WI38 (cell line): ENCODE results near the gene PGAM2.

Source experiments
- H3K4me3 ChIP-seq: 2 replicates; pipeline ENCODE4 v1.5.1; 2011; ENCODE audit warnings: low read depth, mild to moderate bottlenecking, control low read depth, low read length
- TF ChIP-seq, protein P1 (sequence below): IDR thresholded peaks from 2 replicates; pipeline ENCODE4 v1.5.1; 2012; ENCODE audit warnings: low read depth, mild to moderate bottlenecking, control low read depth, low read length

Gene PGAM2

DNA sequence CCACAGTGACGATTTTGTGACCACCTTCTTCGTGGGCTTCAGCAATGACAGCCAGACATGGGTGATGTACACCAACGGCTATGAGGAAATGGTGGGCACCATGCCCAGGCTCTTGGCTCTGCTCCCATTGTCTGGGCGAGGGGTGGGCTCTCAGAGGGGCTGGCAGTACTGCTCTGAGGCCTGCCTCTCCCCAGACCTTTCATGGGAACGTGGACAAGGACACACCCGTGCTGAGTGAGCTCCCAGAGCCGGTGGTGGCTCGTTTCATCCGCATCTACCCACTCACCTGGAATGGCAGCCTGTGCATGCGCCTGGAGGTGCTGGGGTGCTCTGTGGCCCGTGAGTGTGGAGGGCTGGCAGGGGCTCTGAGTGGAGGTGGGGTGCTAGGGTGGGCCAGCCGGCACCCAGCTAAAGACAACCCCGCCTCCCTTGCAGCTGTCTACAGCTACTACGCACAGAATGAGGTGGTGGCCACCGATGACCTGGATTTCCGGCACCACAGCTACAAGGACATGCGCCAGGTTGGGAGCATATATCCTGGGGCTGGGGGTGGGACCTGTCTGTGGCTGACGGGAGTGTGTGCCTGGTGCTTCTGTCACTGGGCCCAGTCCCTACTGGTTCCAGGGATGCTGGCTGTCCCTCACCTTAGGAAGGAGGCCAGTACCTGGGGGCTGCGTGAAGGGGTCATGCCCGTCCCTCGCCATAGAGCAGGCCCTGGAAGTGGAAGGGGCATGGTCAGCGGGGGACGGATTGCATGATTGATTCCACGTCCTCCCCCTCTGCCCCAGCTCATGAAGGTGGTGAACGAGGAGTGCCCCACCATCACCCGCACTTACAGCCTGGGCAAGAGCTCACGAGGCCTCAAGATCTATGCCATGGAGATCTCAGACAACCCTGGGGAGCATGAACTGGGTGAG lies 45.6 kb upstream of the PGAM2 start:
- TF ChIP-seq, protein P1, sequence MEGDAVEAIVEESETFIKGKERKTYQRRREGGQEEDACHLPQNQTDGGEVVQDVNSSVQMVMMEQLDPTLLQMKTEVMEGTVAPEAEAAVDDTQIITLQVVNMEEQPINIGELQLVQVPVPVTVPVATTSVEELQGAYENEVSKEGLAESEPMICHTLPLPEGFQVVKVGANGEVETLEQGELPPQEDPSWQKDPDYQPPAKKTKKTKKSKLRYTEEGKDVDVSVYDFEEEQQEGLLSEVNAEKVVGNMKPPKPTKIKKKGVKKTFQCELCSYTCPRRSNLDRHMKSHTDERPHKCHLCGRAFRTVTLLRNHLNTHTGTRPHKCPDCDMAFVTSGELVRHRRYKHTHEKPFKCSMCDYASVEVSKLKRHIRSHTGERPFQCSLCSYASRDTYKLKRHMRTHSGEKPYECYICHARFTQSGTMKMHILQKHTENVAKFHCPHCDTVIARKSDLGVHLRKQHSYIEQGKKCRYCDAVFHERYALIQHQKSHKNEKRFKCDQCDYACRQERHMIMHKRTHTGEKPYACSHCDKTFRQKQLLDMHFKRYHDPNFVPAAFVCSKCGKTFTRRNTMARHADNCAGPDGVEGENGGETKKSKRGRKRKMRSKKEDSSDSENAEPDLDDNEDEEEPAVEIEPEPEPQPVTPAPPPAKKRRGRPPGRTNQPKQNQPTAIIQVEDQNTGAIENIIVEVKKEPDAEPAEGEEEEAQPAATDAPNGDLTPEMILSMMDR: no peak
- no peak overlapping the region for H3K4me3 ChIP-seq

DNA sequence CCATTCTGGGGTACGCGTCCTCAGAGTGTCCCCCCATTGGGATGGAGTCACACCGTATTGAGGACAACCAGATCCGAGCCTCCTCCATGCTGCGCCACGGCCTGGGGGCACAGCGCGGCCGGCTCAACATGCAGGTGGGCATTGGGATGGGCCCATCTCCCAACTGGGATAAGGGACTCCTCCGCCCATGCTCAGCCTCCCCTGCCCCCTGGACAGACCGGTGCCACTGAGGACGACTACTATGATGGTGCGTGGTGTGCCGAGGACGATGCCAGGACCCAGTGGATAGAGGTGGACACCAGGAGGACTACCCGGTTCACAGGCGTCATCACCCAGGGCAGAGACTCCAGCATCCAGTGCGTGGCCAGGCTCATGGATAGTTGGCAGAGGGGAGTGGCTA lies 44.6 kb upstream of the PGAM2 start:
- H3K4me3 ChIP-seq: no peak overlapping the region
- TF ChIP-seq, protein P1: no peak

DNA sequence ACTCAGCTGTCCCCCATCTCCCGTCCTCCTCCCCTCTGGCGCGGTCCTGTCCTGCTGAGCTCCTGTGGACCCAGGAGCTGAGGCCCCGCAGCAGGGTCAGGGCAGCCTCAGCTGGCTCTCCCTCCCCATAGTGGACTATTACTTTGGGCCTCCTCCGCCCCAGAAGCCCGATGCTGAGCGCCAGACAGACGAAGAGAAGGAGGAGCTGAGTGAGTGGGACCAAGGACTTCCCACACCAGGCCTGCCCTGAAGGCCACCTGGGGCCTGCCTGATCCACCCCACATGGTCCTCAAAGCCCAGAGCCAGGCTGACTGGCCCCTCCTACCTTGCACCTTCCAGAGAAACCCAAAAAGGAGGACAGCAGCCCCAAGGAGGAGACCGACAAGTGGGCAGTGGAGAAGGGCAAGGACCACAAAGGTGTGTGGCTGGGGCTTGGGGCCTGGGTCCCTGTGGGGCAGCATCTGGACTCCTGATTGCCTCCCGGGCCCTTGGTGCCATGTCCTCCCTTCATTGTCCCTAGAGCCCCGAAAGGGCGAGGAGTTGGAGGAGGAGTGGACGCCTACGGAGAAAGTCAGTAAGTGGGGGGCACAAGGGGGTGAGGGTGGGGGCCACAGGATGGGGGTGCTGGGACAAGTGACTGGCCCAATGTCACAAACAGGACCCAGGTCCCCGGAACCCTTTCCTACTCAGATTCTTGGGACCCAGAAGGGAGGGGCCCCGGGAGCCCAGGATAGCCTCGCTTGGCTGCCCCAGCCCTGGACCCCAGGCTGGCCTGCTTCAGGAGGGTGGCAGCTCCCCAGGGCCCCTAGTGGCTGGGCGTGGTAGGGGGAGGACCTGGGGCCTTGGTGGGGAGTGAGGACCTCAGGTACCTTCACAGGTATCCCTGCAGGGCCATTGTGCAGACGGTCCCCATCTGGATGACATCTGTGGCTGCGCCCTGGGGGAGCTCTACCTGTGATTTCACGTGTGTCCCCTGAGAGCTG lies 43.7 kb upstream of the PGAM2 start:
- no peak overlapping the region for H3K4me3 ChIP-seq
- TF ChIP-seq, protein P1: no peak

DNA sequence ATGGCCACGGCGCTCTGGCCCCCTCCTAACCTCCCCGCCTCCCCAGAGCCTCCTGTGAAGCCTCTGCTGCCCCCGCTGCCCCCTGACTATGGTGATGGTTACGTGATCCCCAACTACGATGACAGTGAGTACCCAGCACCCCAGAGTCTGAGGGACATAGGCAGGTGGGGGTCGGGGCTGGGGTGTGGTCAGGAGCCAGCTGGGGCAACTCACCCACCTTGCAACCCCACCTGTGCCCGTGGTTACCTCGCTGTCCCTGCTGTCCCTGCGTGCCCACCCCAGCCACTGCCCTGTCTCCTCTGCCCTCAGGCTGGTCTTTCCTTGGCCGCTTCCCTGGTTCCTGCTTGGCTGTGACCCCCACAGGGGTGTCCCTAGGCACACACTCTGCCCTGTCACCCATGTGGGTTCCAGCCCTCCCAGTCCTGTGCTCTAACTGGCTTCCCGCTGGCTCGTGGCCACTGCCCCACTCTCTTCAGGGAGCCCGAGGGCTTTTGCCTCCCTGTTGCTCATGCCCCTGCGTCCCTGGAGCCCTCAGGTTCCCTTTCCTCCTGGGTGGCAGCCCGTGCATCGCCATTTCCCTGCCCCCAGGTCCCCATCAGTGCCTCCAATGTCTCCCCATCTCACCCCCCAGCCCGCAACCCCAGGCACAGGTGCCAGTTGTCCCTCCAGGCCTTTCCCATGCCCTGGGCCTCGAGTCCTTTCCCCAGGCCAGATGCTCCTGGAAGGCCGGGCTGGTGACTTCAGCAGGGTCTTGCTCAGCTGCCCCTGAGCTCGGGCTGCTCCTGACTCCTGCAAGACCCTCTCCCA lies 42.8 kb upstream of the PGAM2 start:
- TF ChIP-seq, protein P1: no peak
- no peak overlapping the region for H3K4me3 ChIP-seq

DNA sequence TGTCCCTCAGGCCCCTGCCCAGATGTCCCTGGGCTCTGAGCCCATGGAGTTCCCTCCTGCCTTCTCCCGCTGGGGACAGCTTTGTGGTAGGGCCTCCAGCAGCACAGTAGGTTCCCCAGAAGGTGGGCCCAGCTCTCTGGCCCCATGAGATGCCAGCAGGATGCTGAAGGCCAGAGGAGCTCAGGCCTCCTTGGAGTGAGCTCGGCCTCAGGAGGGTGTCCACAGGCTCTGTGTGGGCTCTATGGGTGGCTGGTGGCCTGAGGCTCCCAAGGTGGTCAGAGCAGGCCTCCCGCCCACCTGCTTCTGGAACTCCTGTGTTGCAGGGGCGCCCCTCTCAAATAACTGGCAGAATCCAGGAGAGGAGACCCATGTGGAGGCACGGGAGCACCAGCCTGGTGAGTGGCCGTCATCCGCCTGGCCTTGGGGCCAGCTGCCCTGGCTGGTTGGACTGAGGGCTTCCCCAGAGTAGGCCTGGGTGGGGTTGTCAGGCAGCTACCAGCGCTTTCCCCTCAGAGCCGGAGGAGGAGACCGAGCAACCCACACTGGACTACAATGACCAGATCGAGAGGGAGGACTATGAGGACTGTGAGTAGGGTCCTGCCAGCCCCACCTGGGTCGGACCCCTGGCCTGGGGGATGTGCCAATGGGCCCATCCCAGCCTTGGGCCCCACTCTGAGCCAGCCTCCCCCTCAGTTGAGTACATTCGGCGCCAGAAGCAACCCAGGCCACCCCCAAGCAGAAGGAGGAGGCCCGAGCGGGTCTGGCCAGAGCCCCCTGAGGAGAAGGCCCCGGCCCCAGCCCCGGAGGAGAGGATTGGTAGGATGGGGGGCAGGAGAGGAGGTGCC lies 42.0 kb upstream of the PGAM2 start:
- H3K4me3 ChIP-seq: no peak overlapping the region
- TF ChIP-seq, protein P1: no peak
